GM21447 (cell line): ENCODE data around the gene SLC6A9.

Source experiments
- ATAC-seq: cut with Tn5 transposase; IDR thresholded peaks from one replicate; pipeline ENCODE4 v1.9.1; 2021; ENCODE audit not compliant: unreplicated experiment

The SLC6A9 gene

DNA sequence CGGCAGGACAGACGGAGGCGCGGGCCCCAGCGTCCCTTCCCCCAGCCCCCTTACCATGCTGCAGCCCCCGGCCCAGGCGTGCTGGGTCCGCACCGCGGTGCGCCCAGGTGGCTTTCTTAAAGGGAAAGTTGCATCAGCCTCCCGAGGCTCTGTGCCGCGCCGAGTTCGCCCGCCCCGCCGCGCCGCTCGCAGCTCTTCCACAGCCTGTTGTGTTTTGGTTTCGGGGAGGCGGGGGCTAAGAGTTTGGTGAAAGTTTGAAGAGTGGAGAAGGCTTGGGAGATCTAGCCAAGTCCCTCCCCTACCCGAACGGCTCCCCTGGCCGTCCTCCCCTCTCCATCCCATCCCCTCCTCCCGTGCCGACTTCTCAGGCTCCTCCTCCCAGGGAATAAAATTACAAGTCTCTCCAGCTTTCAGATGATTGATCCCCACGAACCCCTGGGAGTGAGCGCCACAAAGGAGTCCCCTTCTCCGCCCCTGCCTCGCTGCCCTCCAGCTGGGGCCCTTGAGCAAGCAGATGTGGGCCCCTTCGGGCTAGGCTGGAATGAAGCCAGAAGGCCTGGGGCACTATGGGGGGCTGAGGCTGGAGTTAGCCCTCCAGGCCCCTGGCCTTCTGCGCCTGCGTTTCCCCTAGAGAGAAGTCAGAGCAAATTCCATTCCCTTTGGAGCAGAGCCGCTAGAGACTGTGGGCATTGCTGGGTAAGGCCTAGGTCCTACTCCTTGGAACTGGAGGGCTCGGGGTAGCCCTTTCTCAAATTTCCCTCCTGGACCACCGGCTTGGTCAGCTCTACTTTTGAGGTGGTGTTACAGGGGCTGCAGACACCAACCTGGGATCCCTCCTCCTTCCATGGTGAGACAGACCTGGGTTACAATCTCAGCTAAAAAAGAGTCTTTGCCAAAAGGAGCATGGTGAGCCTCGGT lies at the start of gene SLC6A9:
Gene SLC6A9, minus strand, starts transcription at position 211 of the 918 bp plus-strand sequence. CDS start 7,185 bp downstream, outside the sequence.
- no peak for ATAC-seq

DNA sequence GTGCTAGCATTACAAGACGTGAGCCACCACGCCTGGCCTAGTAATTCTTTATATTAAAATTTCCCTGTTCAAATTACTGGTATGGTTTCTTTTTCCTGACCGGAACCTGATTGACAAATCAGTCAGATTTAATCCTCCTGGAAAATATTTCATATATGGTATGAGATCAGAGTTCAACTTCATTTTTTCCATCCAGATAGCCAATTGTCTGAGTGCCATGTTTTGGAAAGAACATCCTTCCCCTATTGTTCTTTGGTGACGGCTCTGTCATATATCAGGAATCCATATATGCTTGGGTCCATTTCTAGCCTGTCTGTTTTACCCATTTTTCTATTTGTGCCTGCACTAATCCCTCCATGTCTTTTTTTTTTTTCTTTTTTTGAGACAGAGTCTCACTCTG lies 48.3 kb upstream of the SLC6A9 start:
- ATAC-seq: no peak

DNA sequence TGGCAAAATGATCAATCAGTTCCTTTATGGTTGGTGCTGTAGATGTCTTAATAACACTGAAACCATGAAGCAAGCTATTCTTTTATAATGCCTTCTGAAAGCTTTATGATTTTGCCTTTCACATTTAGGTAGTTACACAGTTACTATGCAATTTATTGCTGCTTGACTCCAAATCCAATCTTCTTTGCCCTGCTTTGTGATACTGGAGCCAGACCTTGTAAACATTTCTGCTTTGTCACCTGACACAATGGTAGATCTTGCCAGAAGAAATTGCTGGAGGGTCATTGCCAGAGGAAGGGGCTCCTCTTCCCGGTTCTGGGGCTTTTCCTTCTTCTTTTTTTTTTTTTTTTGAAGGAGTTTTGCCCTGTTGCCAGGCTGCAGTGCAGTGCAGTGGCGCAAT lies 46.8 kb upstream of the SLC6A9 start:
- ATAC-seq: no peak

DNA sequence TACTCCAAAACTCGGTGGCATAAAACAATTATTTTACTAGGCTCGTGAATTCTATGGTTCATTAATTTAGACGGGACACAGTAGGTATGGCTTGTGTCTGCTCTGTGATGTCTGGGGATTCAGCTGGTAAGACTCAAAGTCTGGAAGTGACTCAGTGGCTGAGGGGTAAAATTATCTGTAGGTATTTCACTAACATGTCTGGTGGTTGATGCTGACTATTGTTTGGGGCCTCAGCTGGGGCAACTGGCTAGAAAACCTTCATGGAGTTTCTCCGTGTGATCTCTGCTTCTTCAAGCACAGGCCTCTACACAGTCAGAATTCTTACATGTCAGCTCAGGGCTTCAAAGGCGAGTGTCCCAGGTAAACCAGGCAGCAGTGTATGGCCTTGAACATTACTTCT lies 46.2 kb upstream of the SLC6A9 start:
- no peak for ATAC-seq

DNA sequence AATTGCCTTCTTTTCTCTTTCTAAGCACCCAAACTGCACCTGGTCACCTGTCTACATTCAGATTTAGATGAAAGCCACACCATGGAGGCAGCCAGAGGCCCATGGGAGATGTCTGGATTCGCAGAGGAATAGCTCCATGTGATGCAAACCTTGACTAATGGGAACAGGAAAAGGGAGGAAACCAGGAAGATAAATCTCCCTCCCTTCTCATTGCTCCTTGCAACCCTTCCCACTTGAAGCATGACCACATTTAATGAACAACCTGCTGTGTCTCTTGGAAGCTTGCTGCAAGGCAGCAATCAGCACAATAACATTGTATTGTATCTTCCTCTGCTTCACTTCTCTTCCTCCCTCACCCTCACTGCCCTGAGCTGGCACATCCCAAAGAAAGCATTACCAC lies 44.8 kb upstream of the SLC6A9 start:
- ATAC-seq: no peak

DNA sequence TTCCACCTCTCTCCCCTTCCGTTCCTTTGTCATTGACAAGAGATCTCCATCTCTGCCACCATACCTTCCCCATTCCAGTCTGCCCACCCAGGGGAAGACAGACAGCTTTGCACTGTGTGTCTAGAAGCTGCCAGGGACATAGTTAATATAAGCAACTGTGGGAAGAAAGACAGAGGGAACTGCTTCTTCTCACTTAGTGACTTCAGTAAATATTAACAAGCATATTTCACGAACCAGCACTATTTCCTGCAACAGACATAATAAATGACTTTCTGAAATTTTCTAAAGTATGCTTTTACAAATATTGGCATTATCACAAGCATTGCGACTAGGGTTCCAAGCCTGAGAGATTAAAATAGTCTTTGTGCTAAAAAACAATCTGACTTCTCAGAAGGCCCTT lies 43.2 kb upstream of the SLC6A9 start:
- no peak for ATAC-seq

DNA sequence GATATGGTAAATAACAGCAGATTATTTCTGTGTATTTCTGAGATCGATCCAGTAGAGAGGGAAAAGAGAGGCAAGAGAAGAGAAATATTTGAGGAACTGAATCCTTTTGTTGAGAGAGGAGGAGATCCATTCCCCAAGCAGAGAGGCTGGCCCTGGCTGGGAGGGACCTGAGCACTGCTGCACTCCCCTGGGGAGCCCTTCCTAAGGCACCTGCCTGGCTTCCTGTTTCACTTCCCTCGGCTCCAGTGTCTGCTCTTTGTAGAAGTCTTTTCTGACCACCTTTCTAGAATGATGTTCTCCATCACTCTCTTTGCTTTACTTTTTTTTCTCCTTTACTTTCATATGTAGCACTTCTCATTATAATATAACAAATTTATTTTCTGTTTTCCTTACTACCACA lies 42.3 kb upstream of the SLC6A9 start:
- no peak for ATAC-seq

DNA sequence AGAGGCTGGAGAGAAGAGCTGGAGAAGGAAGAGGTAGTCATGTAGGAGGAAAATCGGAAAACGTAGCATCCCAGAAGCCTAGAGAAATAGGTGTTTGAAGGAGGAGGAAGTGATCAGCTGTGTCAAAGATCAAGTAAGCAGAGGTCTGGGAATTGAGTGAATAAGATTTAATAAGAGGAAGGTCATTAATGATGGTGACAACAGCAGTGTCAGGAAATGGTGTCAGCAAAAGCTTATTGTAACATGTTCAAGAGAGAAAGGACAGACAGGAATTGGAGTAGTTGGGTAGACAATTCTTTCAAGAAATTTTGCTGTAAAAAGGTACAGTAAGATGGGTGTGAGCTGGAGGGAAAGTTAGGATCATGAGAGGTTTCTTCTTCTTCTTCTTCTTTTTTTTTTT lies 41.6 kb upstream of the SLC6A9 start:
- ATAC-seq: no peak

DNA sequence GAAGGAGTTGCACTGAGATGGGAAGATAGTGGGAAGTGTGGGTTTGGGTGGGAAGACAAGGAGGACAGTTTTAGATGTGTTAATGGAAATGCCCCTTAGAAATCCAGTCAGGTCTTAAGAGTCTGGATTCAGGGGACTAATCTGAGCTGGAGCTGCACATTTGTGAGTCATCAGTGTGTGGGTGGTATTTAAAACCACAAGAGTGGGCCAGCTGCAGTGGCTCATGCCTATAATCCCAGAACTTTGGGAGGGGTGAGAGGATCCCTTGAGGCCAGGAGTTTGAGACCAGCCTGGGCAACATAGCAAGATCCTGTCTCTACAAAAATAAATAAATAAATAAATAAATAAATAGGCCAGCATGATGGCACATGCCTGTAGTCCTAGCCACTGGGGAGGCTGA lies 40.9 kb upstream of the SLC6A9 start:
- ATAC-seq: no peak

DNA sequence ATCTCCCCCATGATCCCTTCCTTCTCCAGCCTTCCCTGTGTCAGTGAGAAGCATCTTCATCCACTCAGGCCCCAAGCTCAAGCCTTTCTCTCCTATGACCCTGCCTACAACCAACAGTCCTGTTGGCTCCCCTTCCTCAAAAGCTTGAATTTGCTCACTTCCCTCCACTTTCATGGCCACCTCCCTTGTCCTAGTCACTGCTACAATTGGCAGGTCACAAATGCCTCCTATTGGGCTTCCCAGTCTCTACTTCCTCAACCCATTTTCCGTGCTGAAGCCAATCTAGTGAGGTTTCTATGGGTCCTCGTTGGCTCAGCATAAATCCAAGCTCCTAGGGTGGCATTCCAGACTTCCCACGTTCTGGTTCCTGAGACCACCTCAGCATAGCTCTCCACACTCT lies 40.2 kb upstream of the SLC6A9 start:
- no peak for ATAC-seq

DNA sequence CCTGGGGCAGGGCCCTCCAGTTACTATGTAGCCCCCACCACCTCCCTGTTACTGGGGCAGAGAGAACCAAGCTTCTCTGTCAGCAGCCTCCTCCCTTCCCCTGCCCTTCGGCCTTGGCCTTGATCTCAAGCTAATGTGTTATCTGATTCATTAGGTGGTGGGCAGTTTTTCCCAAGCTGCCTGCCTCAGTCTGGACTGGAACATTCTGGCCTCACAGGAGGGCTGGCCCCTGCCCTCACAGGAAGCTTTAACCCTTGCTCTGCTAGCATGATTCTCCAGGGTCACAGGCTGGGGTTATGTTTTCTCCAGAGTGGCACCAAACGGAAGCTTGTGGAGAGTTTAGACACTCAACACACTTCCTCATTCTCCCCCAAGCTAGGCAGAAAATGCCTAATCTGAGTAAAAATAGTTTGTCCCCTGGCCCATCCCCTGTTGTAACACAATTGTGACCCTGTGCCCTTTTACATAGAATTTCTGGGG lies 37.2 kb upstream of the SLC6A9 start:
- peak; percentile 51 for ATAC-seq

DNA sequence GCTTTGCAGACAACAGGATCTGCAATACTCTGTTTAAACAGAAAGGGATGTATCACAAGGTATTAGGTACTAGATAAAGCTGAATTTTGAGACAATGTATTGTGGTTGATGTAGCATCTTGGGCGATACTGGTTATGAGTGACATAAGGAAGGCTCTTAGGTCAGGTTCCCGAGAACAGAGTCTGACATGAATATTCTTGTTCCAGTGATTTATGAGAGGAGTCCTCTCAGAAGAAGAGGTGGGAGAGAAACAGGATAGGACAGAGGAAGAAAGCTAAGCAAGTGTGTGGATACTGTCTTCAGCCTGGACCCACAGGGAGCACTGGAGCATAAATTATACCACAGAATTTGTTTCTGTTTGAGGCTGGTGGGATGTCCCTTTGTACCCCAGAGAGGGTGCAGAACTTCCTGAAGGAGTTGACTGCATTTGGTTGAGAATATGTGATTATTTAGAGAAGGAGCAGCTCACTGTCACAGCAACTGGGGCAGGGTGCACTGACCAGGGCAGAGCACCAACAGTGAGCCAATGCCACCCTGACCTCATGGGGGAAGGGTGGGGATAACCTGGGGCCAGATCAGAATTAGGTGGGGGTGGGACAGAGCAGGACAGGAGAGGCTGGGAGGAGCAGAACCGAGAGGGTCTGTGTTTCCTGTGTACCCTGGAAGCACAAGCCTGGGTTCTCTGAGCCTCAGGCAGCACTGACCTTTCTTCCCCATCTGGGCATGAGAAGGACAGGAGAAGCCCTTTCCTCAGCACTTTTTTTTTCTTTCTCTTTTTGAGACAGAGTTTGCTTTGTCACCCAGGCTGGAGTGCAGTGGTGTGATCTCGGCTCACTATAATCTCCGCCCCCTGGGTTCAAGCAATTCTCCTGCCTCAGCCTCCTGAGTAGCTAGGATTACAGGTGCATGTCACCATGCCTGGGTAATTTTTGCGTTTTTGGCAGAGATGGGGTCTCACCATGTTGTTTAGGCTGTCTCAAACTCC lies 36.3 kb upstream of the SLC6A9 start:
- ATAC-seq: no peak

DNA sequence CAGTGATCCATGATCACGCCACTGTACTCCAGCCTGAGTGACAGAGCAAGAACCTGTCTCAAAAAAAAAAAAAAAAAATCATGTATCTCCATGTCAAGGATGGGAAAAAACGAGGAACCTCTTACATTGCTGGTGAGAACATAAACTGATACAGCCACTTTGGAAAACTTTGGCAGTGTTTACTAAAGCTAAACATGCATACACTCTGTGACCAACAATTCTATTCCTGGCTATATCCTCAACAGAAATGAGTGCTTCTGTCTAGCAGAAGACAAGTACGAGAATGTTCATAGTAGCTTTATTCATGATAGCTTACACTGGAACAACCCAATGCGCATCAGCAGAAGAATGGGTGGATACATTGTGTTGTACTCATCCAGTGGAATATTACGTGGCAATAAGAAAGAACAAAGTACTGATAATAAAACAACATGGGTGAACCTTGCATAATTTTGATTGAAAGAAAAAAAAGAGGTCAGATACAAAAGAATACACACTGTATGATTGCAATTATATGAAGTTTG lies 31.5 kb upstream of the SLC6A9 start:
- ATAC-seq: no peak

DNA sequence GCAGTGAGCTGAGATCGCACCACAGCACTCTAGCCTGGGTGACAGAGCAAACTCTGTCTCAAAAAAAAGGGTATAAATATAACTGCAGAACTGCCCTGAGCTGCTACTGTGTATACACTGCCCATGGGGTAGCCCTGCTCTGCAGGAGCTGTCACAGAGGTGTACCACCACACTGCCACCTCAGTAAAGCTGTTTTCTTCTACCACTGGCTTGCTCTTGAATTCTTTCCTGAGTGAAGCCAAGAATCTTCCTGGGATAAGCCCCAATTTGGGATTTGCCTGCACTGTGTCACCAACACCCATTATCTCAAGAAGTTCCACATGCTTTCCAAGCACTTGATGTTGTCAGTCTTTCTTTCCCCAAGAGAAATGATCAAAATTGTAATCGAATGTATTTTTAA lies 30.6 kb upstream of the SLC6A9 start:
- no peak for ATAC-seq

DNA sequence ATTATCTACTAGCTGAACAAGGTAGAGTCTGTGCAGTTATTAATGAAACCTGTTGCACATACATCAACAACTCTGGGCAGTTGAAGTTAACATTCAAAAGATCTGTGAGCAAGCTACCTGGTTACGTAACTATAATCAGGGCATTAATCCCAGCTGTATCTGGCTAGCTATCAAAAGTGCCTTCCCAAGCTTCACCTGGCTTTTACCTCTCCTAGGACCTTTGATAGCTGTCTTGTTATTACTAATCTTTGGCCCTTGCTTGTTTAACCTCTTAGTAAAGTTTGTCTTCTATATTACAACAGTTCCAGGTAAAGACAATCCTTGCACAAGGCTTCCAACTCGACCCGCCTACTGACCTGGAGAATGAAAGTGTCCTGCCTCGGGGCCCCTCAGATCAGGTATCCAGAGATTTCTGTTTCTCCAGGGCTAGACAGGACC lies 29.6 kb upstream of the SLC6A9 start:
- ATAC-seq: no peak

DNA sequence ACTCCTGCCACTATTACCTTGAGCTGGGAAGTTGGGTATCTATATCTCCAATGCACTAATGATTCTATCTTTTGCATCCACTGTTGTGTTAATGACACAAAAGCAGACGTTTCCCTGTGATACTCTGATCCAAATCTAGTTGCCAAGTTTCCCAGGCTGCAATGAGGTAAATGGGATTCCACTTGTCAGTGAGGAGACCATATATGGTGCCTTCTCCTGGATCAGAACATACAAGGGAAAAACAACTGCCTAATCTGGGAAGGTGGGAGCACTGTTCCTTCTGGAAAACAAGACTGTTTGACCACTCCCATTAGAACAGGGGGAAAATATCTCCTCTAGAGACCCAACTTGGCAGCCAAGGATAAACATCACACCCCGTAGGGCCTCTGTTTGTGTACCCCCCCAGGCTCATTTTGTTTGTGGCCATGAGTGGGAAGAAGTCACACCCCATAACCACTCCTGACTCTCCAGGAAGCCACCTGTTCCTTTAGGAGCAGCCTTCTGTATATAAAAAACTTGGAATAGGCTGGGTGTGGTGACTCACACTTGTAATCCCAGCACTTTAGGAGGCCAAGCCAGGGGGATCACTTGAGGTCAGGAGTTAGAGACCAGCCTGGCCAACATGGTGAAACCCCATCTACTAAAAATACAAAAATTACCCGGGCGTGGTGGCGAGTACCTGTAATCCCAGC lies 28.5 kb upstream of the SLC6A9 start:
- no peak for ATAC-seq

DNA sequence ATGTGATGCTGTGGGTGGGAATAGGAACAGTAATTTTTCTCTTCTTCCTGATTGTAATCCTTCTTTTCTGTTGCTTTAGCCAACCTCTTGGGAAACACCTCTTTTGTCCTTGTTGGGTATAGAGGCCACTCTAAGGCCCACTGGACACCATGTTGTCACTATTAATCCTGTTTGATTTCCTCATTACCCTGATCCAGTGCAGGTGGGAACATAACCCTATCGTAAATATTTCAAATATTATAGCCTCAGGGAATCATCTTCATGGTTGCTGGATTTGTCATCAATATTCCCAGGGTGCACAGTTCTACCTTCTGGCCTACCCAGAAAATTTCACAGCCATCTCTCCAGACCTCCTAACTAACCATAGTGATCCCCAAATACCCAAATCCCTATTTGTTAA lies 27.9 kb upstream of the SLC6A9 start:
- no peak for ATAC-seq

DNA sequence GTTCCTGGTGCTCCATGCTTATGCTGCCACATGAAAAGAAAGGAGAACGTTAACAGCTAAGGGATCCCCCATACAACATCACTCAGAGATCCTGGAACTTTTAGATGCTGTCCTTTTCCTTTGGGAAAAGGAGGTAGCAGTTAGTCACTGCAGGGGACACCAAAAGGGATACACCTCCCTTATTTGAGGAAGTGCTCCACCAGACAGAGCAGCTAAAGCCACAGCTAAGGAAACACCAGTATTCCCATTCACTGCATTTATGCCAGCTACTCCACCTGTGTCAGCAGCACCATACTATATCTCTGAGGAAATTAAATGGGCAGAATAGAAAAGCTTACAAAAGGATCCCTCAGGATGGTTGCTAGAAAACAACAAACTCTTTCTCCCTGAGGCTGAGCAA lies 26.0 kb upstream of the SLC6A9 start:
- no peak for ATAC-seq

DNA sequence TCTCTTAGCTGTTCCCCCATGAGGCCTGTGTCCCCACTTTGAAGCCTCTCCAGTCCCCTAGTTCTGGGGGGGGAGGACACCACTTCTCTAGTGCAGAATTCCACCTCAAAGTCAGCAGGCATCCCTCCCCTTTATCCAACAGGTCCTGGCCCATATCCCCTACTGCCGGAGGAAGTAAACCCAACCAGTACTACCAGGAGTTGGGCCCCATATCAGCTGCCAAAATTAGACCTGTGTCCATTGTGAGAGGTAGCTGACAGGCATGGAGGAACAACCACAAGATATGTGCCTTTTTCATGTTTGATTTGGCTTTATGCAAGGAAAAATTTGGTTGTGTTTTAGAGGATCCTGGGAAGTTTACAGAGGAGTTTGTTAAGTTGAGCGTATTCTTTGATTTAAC lies 22.1 kb upstream of the SLC6A9 start:
- ATAC-seq: no peak

DNA sequence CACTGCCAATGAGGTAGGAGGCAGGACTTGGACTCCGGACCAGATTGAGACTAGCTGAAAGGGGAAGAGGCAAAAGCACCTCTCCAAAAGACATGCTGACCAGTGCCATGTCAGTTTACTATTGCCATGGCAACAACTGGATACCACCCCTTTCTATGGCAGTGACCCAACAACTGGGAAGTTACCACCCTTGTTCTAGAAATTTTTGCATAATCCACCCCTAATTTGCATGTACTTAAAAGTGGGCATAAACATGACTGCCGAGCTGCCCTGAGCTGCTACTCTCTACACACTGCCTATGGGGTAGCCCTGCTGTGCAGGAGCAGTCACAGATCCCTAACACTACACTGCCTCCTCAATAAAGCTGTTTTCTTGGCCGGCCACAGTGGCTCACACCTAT lies 19.0 kb upstream of the SLC6A9 start:
- no peak for ATAC-seq

DNA sequence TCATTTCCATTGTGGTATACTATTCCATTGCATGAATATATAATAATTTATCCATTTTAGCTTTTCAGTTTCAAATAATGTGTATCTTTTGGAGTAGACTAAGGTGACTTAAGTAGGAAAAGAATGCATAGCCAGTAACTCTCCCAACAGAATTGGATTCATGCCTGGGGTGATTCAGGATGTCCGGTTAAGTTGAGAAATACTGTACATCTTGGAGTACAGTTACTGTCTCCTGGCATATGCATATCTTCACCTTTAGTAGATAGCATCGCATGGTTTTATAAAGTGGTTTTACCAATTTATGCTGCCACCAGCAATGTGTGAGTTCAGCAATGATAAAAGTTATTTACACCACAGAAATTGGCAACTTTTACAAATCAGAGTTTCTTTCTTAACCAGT lies 18.6 kb upstream of the SLC6A9 start:
- ATAC-seq: no peak
